Uterus (tissue), 2 donors: ENCODE measurements around the gene MYH10.

Source experiments
- CTCF ChIP-seq, 4 experiments: fragments of 200-600 bp in 2 of 4; fragments of 450-650 bp in 2 of 4; sonication (generic) in 2 of 4; IDR thresholded peaks; one replicate each; pipeline ENCODE4 v1.5.1; 2016 to 2019; ENCODE audit warnings: antibody characterized with exemption in 4 of 4, mild to moderate bottlenecking in 2 of 4, moderate library complexity in 1 of 4
- POLR2A ChIP-seq, 2 donors: fragments of 450-650 bp; IDR thresholded peaks; one replicate each; pipeline ENCODE4 v1.6.1; 2016; ENCODE audit warnings: antibody characterized with exemption in 2 of 2, mild to moderate bottlenecking in 1 of 2, moderate library complexity in 1 of 2

GRCh38 chr17:8464941-8465340, 165.6 kb downstream of the MYH10 start:
- TF ChIP-seq CTCF (IDR thresholded peaks at IDR 0.05) (no peak), POLR2A (IDR thresholded peaks at IDR 0.05) (no peak)
